Left renal pelvis (tissue), 4 donors: ENCODE data around the gene RAMACL. TPM values are rescaled to one million over a fixed set of nuclear protein-coding genes. Genes with fewer than 3 reads are reported as not detected.
A peak's percentile ranks its signal among the peaks of the same experiment; 100 is the strongest.
"Not testable (repeated sequence)": the region's sequence is repeated elsewhere in the genome, so short reads cannot be mapped to it uniquely, and the experiment has no call there.

Experiments used
- DNase-seq, 4 donors: peaks; one replicate each; pipeline ENCODE4 v3.0.0-alpha.2; 2013; ENCODE audit warnings: low read depth in 4 of 4, low spot score in 3 of 4
- polyA plus RNA-seq, 4 donors: library from polyadenylated mRNA; unstranded; fragments of 120-200 nt; gene quantifications; one replicate each; pipeline ENCODE4 v1.2.1, GENCODE V29; 2013; ENCODE audit not compliant: insufficient read length in 4 of 4

RAMACL gene
- polyA plus RNA-seq, 4 donors = 0.20 to 2.0 (median 0.29) TPM

DNA sequence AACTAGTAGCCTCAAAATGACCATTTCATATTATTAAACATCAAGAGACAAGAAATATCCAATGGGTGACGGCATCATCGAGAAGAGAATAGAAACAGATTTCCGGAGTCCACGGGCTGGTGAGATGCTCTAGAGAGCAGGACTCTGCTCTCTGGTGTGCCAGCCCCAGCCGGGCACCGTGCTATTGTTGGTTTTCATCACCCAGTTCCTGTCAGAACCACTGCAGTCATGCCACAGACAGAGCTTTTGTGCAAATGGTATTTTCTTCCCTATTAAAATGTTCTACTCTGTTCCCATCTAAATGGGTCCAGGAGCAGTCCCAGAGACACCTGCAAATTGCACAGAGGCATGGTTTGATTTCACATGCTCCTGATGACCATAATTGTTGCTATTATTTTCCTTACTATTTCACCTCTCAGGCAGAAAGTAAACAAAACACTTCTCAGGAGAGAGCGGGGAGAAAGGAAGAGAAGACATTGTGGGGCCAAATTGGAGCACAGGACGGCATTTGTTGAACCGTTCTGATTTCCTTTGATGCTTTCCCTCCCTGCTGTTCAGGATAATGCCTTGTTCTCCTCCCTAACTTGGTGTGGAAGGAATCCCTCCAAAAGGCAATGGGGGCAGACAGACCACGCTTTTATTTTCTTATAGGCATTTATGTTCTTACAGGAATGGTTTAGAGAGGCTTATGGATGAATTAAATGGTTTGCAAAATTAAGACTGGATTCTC lies 11.4 kb upstream of the RAMACL start:
- DNase-seq = no peak

DNA sequence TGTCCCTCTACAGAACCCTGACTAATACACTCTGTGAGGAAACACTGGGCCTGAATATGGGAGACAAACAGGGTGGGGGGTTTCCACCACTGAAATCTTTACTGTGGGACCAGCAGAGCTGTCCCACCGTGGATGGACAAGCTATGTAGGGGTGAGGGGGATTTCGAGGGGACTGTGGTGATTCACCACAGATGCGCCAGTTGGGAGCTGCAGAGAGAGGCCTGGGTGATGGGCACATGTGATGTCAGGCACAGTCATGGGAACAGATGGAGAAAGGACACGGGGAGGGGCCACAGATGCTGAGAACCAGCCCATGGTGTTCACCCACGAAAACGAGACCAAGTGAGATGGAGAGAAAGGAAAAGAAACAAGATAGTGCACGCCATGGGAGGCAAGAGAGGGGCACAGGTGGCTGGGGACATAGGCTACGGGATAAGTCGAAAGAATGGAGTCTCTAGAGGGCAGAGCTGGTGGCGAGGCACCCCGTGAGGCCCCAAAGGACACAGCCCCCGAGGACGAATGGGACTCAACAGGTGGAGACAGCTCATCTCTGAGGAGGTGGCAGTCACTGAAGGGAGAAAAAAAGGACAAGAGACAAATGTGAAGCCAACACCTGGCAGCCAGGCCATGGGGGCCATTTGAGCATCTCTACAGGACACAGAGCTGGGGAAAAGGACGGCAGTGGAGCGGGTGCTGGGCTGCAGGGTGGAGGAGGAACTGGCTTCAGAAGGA lies 10.5 kb upstream of the RAMACL start:
- no peak for DNase-seq

DNA sequence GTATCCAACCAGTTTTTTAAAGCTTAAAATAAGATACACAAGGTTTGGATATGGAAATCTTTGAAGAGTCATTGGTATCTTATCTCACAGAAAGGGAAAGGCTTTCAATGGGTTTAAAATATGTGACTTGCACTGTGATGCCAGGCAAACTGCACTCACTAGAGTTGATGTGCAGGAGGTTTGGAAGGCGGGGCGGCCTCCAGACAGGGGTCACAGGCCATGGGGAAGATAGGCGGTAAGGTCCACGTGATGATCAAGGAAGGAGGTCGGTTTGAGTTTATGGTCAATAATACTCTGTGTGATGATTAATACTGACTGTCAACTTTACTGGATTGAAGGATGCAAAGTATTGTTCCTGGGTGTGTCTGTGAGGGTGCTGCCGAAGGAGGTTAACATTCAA lies 9.5 kb upstream of the RAMACL start:
- no peak for DNase-seq

DNA sequence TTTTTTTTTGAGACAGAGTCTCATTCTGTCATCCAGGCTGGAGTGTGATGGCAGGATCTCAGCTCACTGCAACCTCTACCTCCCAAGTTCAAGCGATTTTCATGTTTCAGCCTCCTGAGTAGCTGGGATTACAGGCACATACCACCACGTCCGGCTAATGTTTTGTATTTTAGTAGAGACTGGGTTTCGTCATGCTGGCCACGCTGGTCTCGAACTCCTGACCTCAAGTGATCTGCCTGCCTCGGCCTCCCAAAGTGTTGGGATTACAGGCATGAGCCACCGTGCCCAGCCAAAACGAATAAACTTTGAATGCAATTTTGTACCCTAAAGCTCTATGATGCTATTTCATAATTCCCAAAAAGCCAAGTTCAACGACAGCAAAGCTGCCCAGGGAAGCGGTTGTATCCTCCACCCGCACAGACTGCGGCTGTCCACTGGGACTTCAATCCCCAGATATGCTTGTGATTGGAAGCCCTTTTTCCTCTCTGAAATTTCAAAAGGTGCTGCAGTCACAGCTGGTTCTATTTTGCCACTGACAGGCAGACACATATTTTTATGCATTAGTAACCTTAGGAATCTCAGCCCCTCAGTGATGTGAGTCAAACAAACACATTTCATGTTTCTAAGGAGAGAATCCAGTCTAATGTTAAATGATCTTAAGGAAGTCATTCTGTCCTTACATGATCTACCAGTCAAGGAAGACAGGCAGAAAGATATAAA lies 8.7 kb upstream of the RAMACL start:
- no peak for DNase-seq

DNA sequence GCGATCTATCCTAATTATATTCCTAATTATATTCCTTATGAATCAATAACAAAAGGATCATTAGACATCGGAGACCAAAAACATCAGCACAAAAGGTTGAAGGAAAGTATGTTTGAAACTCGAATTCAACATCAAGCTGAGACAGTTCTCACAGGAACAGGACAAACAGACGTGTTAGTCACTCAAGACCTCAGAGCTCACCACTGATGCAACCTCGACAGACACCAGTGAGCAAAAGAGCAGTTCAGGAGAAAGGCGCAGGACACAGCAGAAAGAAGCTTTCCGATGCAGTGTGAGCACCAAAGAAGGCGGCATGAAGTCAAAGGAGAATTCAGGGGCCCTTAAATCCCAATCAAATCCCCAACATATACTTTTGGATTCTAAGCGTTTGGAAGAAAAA lies 6.3 kb upstream of the RAMACL start:
- no peak for DNase-seq

DNA sequence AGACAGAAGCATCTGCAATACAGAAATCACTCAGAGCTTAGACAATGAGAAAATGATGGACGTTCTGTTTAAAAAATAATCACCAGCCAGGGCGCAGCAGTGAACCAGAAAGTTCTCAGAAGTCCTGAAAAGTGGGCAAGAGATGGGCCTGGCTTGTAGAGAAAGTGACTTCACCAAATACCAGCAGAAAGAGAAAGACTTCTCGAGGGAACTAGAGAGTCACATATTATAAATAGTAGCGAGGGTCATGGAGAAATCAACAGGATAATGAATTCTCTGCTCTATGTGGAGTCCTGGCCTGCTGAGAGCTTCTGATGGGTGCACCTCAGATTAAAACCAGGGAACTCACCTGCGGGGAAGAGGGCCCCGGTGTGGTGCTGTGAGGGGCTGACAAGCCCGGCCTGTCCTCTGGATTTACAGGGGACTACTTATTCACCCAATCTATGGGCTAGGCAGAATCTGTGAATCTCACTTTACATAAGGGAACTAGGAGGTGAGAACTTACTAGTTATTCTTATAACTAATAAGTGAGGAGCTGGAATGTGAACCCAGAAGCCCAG lies 5.6 kb upstream of the RAMACL start:
- no peak for DNase-seq

DNA sequence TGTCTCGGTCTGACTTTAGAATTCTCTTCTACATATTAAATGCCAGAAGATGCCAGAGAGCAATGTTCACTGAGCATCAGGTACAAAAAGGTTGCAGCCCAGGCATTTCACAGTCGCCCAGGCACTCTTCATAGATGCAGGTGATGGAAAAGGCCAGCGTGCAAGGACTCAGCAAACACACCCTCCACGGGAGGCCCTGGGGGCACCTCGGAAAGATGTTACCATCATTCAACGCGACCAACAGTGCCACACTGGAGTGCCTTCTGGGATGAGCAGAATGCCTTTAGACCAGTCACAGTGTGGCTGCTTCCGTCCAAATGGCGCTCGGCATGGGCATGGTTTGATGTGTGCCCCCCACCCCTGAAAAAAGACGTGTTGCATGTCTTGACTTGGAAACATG lies 4.5 kb upstream of the RAMACL start:
- DNase-seq = no peak

DNA sequence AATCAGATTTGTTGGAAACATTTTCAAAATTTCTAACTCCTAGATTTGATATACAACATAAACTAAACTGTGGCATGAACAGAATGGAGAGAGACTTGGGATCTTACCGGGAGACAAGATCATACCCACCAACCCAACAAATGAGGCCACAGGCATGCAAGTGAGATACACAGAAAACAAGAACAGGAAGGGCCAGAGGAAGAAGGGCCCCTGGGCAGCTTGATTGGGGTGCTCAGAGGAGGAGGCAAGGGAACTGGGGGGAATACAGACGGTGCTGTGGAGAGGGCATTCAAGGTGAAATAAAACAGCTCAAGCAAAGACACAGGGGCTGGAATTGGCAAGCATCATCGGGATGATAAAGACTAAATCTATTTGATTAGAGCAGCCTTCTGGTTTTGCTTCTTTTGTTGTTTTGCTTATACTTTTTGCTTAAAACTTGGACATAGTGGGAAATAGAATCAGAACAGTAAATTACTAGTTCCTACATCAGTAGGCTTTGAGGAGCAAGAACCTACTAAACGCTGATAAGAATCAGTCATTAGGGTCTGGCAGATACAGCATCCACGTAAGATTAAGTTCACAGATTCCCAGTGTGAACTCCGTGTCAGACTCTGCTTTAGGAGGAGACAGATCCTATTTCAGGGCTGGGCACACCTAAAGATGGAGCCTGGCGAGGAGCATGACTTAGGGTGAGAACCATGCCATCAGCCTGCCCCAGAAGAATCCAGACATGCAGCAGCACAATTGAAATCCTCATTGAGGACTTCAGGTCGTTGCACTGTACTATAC lies 3.5 kb upstream of the RAMACL start:
- no peak for DNase-seq

DNA sequence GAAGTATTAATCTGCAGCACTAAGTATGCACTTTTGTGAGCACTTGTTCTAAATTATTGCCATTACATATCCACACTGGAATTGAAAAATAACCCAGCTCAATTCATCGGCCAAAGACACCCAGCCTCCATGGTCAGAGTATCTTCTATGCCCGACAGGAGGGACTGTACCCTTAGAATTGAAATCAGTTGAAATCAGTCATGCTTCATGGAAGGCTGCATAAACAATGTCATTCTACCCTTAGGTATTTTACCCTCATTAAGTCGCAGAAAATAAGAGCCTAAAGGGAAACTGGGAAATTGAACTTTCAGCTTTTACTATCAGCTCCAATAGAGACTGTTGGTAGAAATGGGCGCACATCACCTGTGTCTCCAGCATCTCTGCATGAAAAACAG lies 2.9 kb upstream of the RAMACL start:
- DNase-seq = no peak

DNA sequence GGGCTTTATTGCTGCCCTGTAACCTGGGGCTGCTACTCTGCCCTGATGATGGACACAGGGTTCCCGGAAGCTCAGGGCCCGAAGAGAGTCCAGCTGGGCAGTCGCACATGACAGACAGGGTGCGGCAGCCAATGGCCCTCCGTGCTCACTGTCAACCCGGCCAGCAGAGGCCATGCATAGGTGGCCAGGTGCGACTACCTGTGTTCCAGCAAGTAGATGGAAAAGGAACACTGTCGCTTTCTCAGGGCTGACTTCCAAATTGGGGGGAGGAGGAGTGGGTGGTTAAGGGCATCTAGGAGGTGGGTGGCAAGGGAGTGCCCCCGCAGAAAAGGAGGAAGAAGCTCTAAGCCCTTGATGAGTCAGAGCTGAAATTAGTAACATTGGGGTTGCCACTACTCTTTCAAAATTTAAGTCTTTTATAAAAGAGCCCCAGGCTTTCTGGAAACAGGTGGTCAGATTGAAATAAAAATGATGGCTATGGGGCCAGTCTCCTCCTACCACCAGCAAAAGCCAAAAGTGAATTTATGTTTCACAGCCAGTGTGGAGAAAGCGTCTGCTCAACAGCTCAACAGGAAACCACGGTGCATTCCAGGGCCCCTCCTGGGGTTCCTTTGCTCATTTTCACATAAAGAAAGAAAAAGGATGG lies 2.3 kb upstream of the RAMACL start:
- DNase-seq = no peak

DNA sequence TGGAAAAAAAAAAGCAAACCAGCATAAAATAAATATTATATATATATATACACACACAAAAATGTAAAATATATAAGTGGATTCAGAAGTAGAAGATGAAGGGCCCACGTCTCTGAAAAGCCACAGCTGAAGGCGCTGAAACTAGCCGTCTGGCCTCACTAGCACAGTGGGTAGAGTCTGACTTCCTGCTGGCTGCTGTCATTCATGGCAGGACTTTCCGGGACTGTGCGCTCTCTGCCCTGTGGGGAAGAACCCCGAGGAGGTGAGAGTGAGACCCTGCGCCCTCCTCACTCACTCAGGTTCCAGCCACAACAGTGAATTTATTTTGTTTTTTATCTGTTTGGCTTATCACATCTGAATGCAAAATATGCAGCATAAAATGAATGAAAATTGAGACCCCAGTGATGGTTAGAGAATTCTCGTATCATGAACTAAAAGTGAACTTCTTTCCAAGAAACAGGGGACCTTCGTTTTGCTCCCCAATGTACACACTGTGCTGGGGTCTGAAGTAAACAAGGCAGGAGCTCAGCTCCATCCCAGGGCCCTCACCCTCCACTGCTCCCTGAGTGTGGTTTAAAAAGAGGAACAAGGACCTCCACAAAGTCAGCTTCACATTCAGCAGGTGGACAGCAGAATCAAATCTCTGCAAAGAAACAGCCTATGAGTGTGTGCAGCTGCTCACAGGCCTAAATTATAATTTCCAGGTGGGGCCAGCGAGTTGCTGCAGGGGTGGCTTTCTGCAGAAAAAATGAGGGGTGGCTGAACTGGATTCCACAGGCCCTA lies 1.3 kb upstream of the RAMACL start:
- no peak for DNase-seq

DNA sequence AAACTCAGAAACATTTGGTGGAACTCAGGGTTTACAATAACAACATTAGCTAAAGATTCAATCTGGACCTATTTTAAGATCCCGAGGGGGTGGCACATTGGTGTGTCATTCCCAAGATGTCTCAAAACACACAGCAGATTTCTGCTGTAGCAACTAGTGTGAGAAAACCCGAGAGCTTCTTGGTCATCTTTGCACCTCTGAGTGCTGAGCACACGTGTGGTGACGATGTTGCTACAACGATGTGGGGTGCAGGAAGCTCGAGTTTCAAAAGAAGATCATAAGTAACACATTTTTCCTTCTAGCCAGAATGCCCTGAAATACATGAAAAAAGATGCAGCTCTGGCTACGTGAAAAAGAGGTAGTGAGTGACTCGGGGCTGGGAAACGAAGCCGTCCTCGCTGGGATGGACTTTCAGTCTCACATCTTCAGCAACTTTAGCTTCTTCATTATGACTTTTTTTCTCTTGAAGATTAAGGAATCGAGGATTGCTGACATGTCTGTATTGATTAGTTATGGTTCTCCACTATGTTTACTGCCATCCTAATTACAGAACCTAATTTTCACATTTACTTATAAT lies 1.5 kb downstream of the RAMACL start:
- no peak for DNase-seq

DNA sequence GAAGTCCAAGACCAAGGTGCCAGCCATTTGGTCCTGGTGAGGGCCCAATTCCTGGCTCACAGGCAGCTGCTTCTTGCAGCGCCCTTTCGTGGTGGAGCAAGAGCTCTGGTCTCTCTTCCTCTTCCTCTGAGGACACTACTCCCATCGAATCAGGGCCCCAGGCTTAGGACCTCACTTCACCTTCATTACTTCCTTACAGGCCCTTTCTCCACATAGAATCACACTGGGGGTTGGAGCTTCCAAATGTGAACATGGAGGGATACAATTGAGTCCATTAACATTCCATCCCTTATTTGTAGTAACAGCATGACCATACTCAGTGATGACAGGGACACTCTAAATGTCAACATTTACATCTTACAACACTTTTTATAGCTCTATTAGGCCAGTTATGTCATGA lies 2.3 kb downstream of the RAMACL start:
- DNase-seq = no peak

DNA sequence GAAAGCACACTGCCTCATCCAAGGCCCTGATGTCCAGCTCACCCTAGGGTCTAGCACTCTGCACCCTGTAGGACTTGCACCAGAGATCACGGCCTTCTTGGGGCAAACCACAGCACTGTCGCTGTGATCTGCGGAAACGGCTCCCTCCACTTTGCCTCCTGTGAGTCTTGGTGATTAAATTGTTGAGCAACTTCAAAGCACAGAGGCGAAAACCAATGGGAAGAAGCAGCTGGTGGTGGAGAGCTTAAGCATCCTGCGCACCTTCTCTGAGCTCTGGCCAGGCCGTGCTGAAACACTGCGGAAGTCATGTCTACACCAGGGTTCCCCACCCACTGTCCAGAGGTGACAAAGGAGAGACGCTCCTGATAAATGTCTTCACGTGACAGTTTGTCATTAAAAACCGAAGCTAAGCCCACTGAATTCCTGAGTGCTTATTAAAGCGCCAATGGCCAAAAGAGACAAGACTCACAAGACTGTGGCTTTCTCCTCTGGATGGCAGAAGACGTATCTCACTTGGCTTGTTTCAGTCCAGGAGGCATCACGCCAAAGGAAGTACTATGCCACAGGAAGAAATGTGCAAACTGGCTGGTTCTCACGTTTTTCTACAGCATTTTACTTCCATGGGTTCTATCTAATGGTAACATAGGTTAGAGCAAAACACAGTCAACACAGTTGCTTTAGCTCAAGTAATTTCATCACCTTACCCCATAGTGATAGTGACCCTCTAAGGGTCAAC lies 3.1 kb downstream of the RAMACL start:
- no peak for DNase-seq

DNA sequence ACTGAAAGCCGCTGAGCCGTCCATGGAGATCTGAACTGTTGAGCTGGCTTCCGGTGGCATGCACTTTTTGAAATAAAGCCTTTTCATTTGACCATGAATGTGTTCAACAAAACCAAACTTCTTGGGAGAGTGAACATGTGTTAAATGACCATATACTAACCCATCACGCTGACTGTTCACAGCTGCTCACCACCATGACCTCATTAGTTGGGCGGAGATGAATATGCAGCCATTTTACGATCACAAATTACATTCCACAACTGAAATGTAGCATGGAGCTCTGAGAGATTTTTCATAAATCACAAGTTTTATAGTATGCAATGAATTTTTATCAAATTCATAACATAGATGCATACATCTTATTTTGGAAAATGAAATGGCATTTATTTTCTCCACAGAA lies 4.2 kb downstream of the RAMACL start:
- DNase-seq = peak; percentile 62 to 69 (median 66)

DNA sequence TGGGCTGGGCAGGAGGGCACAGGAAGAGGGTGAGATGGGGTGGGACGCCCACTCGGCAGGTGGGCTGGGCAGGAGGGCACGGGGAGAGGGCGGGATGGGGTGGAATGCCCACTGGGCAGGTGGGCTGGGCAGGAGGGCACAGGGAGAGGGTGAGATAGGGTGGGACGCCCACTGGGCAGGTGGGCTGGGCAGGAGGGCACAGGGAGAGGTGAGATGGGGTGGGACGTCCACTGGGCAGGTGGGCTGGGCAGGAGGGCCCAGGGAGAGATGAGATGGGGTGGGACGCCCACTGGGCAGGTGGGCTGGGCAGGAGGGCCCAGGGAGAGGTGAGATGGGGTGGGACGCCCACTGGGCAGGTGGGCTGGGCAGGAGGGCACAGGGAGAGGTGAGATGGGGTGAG lies 4.7 kb downstream of the RAMACL start:
- DNase-seq = not testable (repeated sequence)

DNA sequence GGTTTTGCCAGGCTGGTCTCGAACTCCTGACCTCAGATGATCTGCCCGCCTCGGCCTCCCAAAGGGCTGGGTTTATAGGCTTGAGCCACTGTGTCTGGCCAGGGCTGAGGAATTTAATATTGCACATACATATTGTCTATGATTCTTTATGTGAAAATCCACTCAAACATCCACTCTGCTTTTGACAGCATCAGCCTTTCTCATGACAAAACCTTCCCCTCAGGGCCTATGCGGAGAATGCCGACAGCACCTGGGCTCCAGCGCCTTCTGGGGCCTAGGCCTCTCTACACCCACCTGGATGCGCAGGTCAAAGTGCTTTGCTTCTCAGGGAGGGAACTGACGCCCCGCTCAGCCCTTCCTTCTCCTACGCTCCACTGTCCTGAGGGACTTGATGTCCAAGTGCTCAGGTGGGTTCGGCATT lies 5.4 kb downstream of the RAMACL start:
- no peak for DNase-seq
